HepG2 (cell line): ENCODE measurements around the gene GRIP2. TPM values are rescaled to one million over a fixed set of nuclear protein-coding genes. Genes with fewer than 3 reads are reported as not detected.

Experiments used
- polyA plus RNA-seq, 8 experiments: library from polyadenylated mRNA; depleted of rRNA in 3 of 8; stranded (reverse) in 7 of 8; unstranded in 1 of 8; fragments of >200 nt; fragmentation: Illumina TruSeq in 4 of 8; extraction: Trizol in 4 of 8; gene quantifications; 2 replicates each; pipeline versions ENCODE4 v1.2.1 to v1.2.3, GENCODE V29; 2011 to 2016; ENCODE audit warnings: low read depth in 4 of 8, missing spikeins in 1 of 8, mixed read lengths in 1 of 8; ENCODE audit not compliant: insufficient read depth in 1 of 8
- small RNA-seq, 3 experiments: library from RNA; depleted of rRNA; stranded (forward); fragments of <200 nt; gene quantifications; one replicate each; pipeline ENCODE3, GENCODE V24; 2012; ENCODE audit warnings: low read depth in 2 of 3, low replicate concordance in 1 of 3; ENCODE audit not compliant: insufficient read length in 3 of 3, insufficient read depth in 2 of 3
- total RNA-seq, 5 experiments: library from RNA; depleted of rRNA; stranded (reverse); fragments of >200 nt; fragmentation: Illumina TruSeq; extraction: Trizol; gene quantifications; 2 replicates each; pipeline ENCODE4 v1.2.3, GENCODE V29; 2016; ENCODE audit warnings: low read depth in 1 of 5

Gene GRIP2
- total and polyA plus RNA-seq, 2 of the 13 experiments (the other 11 are each of a cell fraction or from before 2014, with no cell fraction given): 0.11 to 0.24 TPM

Small RNA genes lying within 50 kb of the gene (small RNA-seq; reads per million reads assigned to genes)
- gene RNU6-905P: 0 reads per million in 3 experiments

Other genes starting within 250 kb of the GRIP2 start
- gene SLC6A6, start 137.7 kb downstream of the GRIP2 start, total RNA-seq (2016; rRNA removed; fragmentation: Illumina TruSeq; extraction: Trizol): 10.7 and 20.7 TPM in 2 replicates
- 14.1 and 15.4 TPM in 2 replicates for gene SLC6A6, start 137.7 kb downstream of the GRIP2 start, polyA plus RNA-seq (2011; rRNA removed)
- 11.0 and 12.4 TPM in 2 replicates for gene CCDC174, start 111.4 kb upstream of the GRIP2 start, total RNA-seq (2016; rRNA removed; fragmentation: Illumina TruSeq; extraction: Trizol)
- gene CCDC174, start 111.4 kb upstream of the GRIP2 start, polyA plus RNA-seq (2011; rRNA removed): 4.5 and 5.4 TPM in 2 replicates
- gene C3orf20, start 134.8 kb upstream of the GRIP2 start, total RNA-seq (2016; rRNA removed; fragmentation: Illumina TruSeq; extraction: Trizol): 0.04 TPM in 1 of 2 replicates, not detected in the other
- gene C3orf20, start 134.8 kb upstream of the GRIP2 start, polyA plus RNA-seq (2011; rRNA removed): 0.03 and 0.08 TPM in 2 replicates